Uterus (tissue), 4 donors: ENCODE measurements around the gene MSI1. TPM values are rescaled to one million over a fixed set of nuclear protein-coding genes. Genes with fewer than 3 reads are reported as not detected.

Experiments used
- DNase-seq, 2 donors: peaks; one replicate each; pipeline ENCODE4 v3.0.0-alpha.2; 2019 to 2020
- H3K27ac ChIP-seq, 2 donors: fragments of 200-600 bp; sonication (generic); 1 replicate in 1 of 2; 2 replicates in 1 of 2; pipeline ENCODE4 v1.5.1; 2016 to 2018
- H3K27me3 ChIP-seq, 2 donors: fragments of 200-600 bp; sonication (generic); one replicate each; pipeline ENCODE4 v1.5.1; 2018 to 2019; ENCODE audit warnings: control low read depth in 1 of 2
- H3K36me3 ChIP-seq, 2 donors: fragments of 200-600 bp; sonication (generic); one replicate each; pipeline ENCODE4 v1.5.1; 2019; ENCODE audit warnings: control low read depth in 1 of 2
- H3K4me1 ChIP-seq, 2 donors: fragments of 200-600 bp; sonication (generic); one replicate each; pipeline ENCODE4 v1.5.1; 2018 to 2019; ENCODE audit warnings: control low read depth in 1 of 2
- H3K4me3 ChIP-seq, 2 donors: fragments of 200-600 bp; sonication (generic); 1 replicate in 1 of 2; 2 replicates in 1 of 2; pipeline ENCODE4 v1.5.1; 2018 to 2019; ENCODE audit warnings: mild to moderate bottlenecking in 1 of 2
- H3K9me3 ChIP-seq, 2 donors: fragments of 200-600 bp; sonication (generic); one replicate each; pipeline ENCODE4 v1.5.1; 2019; ENCODE audit warnings: control low read depth in 1 of 2
- CTCF ChIP-seq, 4 experiments: fragments of 200-600 bp in 2 of 4; fragments of 450-650 bp in 2 of 4; sonication (generic) in 2 of 4; IDR thresholded peaks; one replicate each; pipeline ENCODE4 v1.5.1; 2016 to 2019; ENCODE audit warnings: antibody characterized with exemption in 4 of 4, mild to moderate bottlenecking in 2 of 4, moderate library complexity in 1 of 4
- POLR2A ChIP-seq, 2 donors: fragments of 450-650 bp; IDR thresholded peaks; one replicate each; pipeline ENCODE4 v1.6.1; 2016; ENCODE audit warnings: antibody characterized with exemption in 2 of 2, mild to moderate bottlenecking in 1 of 2, moderate library complexity in 1 of 2
- intact Hi-C: fragments of 100-400 bp; cut with DNase I; formaldehyde crosslinking; loops from one replicate; pipeline ENCODE4 v1.15.1; 2023; ENCODE audit warnings: low total_unique reads
- total RNA-seq, 4 donors: library from RNA; depleted of rRNA in 3 of 4; stranded (reverse); fragments of >200 nt in 3 of 4; gene quantifications; one replicate each; pipeline versions ENCODE4 v1.1.0 to v1.2.4, GENCODE V29; 2014 to 2023
- donor health status: DM: yes; HTN: yes; CAD: no.

Gene MSI1
- total RNA-seq, 4 donors from 2014 or later = 0.29 to 12.0 (median 2.9) TPM; not detected in 1

GRCh38 chr12:120402217-120402616 is 33.3 kb upstream of the MSI1 start:
- no peaks in the 10 kb centered on the region for H3K4me1 ChIP-seq
- H3K4me3 ChIP-seq = no peak overlapping the region
- intact Hi-C loops = no loop called here
- no peaks in the 10 kb centered on the region for H3K36me3 ChIP-seq
- no peak for TF ChIP-seq CTCF (IDR thresholded peaks at IDR 0.05)
- TF ChIP-seq POLR2A (IDR thresholded peaks at IDR 0.05) = no peak
- H3K27ac ChIP-seq = no peak overlapping the region
- DNase-seq = no peak
- H3K9me3 ChIP-seq = no peaks in the 10 kb centered on the region
- no peaks in the 10 kb centered on the region for H3K27me3 ChIP-seq

GRCh38 chr12:120399531-120399930 is 30.6 kb upstream of the MSI1 start:
- no peak overlapping the region for H3K27ac ChIP-seq
- H3K36me3 ChIP-seq = no peaks in the 10 kb centered on the region
- no peak overlapping the region for H3K4me3 ChIP-seq
- intact Hi-C loops = no loop called here
- H3K27me3 ChIP-seq = no peaks in the 10 kb centered on the region
- H3K9me3 ChIP-seq = no peaks in the 10 kb centered on the region
- H3K4me1 ChIP-seq = no peaks in the 10 kb centered on the region
- no peak for DNase-seq
- TF ChIP-seq POLR2A (IDR thresholded peaks at IDR 0.05) (no peak), CTCF (IDR thresholded peaks at IDR 0.05) (no peak)

- Histone ChIP-seq H3K4me1 (no peaks in the 10 kb centered on the region), H3K27me3 (no peaks in the 10 kb centered on the region), H3K27ac (no peak overlapping the region), H3K36me3 (no peaks in the 10 kb centered on the region), H3K9me3 (no peaks in the 10 kb centered on the region), H3K4me3 (no peak overlapping the region)
- TF ChIP-seq CTCF (IDR thresholded peaks at IDR 0.05) (no peak), POLR2A (IDR thresholded peaks at IDR 0.05) (no peak)
- intact Hi-C loops = no loop called here
- DNase-seq = no peak
Observed at GRCh38 chr12:120397824-120398540, 29.0 kb upstream of the MSI1 start.

- H3K4me1 ChIP-seq = no peaks in the 10 kb centered on the region
- intact Hi-C loops = no loop called here
- TF ChIP-seq POLR2A (IDR thresholded peaks at IDR 0.05) = peak in 1 of 2 donors; percentile 25
- TF ChIP-seq CTCF (IDR thresholded peaks at IDR 0.05) = no peak
- H3K27me3 ChIP-seq = no peaks in the 10 kb centered on the region
- H3K27ac ChIP-seq = no peak overlapping the region
- no peaks in the 10 kb centered on the region for H3K9me3 ChIP-seq
- no peaks in the 10 kb centered on the region for H3K36me3 ChIP-seq
- no peak for DNase-seq
- H3K4me3 ChIP-seq = no peak overlapping the region
Observed at GRCh38 chr12:120394483-120395367, 25.8 kb upstream of the MSI1 start.

GRCh38 chr12:120390540-120391120 is 21.7 kb upstream of the MSI1 start:
- Histone ChIP-seq H3K4me3 (no peak overlapping the region), H3K27me3 (no peaks in the 10 kb centered on the region), H3K36me3 (no peaks in the 10 kb centered on the region), H3K9me3 (no peaks in the 10 kb centered on the region), H3K27ac (no peak overlapping the region), H3K4me1 (no peaks in the 10 kb centered on the region)
- DNase-seq = no peak
- no peak for TF ChIP-seq POLR2A (IDR thresholded peaks at IDR 0.05)
- TF ChIP-seq CTCF (IDR thresholded peaks at IDR 0.05) = no peak
- intact Hi-C loops = no loop called here
